Kasumi-1 (cell line): ENCODE results near the gene SLC26A11.
"Not testable (repeated sequence)": the region's sequence is repeated elsewhere in the genome, so short reads cannot be mapped to it uniquely, and the experiment has no call there.

Experiments
- DNase-seq, 2 experiments: peaks; one replicate each; lab custom pipeline; 2025; lab: John Stamatoyannopoulos, UW

Gene SLC26A11

GRCh38 chr17:80195671-80196529, 24.3 kb upstream of the SLC26A11 start:
- peak; percentile 22 to 24 for DNase-seq

DNA sequence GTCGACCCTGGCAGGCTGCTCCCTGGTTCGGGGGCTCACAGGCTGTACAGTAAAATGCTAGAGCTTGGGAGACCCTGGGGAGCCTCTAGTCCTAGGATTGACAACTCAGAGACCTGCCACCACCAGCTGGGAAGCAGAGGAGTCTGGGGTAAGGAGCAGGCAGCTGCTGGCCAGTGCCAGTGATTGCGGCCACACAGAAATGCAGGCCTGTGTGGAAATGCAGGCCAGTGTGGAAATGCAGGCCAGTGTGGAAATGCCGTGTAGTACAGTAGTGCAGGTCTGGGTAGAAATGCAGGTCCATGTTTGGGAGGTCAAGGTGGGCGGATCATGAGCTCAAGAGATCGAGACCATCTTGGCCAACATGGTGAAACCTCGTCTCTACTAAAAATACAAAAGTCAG, 23.6 kb upstream of the SLC26A11 start:
- no peak for DNase-seq

GRCh38 chr17:80198144-80198661, 22.0 kb upstream of the SLC26A11 start:
- no peak for DNase-seq

DNA sequence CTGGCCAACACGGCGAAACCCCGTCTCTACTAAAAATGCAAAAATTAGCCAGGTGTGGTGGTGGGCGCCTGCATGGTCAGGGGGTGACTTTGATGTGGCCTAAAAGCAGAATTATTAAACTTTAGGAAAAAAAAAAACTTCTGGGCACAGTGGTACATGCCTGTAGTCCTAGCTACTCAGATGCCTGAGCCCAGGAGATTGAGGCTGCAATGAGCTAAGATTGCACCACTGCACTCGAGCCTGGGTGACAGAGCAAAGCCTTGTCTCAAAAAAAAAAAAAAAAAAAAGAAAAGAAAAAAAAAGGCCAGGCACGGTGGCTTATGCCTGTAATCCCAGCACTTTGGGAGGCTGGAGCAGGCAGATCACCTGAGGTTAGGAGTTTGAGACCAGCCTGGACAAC, 20.9 kb upstream of the SLC26A11 start:
- DNase-seq: not testable (repeated sequence)

GRCh38 chr17:80201446-80201845, 18.8 kb upstream of the SLC26A11 start:
- no peak for DNase-seq

GRCh38 chr17:80202197-80202596, 18.0 kb upstream of the SLC26A11 start:
- DNase-seq: no peak

DNA sequence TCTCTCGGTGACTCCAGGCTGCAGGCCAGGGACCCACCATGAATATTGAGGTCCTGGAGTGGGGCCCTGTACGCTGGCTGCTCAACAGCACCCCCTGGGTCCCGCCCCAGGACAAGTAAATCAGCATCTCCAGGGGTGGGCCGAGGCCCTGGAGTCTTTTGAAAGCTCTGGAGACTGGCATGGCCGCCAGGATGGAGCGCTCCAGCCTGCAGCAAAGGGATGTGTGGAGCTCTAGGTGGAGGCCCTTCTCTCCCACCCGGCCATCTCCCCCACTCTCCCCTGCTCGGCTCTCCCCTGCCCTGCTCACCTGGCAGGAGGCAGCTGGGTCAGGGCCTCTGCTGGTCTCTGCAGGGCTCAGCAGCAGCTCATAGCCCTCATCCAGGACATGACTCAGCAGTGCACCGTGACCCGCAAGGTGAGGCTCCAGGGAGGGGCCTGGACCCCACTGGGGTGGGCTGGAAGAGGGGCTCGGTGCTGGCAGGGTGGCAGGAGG, 16.7 kb upstream of the SLC26A11 start:
- DNase-seq: no peak

GRCh38 chr17:80204626-80205468, 15.4 kb upstream of the SLC26A11 start:
- no peak for DNase-seq

DNA sequence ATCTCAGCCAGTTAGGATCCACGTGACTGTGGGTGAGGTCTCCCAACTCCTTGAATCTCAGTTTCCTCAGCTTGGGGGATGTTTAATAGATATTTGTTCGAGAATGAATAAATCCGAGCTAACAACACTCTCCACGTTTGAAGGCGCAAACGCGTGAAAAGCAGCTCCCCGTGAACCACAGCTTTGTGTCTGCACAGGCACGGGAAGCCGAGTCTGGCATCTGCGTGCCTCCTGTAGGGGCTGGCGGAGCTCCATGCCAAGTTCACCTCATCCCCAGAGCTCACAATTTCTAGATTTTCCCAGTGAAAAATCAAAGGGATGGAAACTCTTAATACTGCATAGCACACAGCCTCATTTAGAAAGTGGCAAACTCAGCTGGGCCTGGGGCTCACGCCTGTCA, 14.4 kb upstream of the SLC26A11 start:
- DNase-seq: no peak

- no peak for DNase-seq
Observed at GRCh38 chr17:80208050-80208449, 12.2 kb upstream of the SLC26A11 start.

DNA sequence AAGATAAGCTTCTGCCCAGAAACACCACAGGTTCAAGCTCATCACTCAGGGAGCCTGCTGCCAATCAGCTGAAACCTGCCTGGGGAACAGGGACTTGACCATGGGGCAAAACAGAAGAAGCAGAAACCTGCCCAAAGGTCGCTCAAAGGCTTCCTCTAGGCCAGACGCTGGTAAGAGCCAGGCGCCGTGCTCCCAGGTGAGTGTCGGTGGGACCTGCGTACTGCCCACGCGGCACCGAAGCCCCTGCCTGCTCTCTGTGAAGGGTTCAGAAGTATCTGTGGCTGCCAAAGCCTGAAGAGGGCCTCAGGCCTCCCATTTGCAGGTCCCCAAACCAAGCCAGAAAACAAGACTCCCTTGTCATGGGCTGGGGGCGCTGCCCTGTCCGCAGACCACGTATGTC, 10.5 kb upstream of the SLC26A11 start:
- DNase-seq: no peak

DNA sequence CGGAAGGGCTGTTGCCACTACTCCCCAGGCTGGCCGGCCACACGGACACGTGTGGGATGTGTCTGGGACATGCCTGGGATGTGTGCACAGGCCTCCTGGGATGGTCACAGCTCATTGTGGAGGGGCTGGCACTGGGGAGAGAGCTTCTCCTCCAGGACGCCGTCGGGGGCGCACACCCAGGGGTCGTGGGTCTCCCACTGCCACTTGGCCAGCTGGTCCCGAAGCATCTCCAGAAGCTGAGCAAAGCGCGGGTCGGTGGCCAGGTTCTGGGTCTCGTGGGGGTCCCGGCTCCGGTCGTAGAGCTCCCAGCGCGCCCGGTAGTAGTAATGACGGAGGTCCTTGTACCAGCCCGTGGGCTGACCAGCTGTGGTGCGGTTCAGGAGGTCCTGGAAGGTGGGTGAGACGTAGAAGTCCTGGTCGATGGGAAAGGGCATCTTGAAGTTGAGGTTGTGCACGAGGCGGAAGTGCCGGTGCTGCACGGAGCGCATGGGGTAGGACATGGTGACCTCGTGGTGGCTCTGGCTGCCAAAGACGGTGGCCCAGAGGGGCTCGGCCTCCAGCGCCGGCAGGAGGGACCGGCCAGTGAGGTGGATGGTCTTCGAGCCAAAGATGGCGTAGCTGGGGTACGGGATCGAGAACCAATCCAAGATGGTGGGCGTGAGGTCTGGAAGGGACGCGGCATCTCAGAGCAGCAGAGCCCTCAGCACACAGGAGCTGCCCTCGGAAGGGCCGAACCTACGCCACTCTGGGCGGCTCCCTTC, 9.7 kb upstream of the SLC26A11 start:
- no peak for DNase-seq

DNA sequence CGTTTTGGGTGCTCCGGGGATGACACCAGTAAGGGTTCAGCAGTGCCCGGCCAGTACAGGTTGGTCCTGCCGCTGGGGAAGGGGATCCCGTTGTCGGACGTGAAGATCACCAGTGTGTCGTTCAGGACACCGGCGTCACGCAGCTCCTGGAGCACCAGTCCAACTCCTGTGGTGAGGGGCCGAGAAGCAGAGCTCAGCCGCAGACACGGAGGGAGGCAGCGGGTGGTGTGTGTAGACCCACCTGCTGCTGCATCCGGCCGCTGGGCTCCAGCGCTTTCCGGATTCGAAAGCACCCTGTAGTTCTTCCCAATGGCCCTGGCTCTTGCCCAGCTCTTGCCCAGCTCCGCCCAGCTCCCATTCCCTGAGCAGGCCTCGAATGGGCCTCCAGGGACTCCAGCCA, 8.1 kb upstream of the SLC26A11 start:
- DNase-seq: no peak

DNA sequence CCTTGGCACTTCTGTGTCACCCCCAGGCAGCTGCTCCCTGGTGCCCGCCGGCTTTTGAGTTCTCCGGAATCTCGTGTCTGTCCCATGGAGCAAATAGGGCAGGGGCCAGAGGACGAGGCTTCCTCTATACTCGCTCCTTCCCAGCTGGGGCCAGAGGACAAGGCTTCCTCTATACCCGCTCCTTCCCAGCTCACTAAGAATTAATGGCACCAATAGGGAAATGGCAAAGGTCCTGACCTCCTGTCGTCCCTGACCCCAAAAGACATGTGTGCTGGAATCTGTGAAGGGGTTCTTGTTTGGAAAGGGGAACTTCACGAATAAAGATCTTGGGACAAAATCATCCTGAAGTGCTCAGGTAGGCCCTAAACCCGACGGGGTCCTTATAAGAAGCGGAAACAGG, 7.7 kb upstream of the SLC26A11 start:
- DNase-seq: no peak

DNA sequence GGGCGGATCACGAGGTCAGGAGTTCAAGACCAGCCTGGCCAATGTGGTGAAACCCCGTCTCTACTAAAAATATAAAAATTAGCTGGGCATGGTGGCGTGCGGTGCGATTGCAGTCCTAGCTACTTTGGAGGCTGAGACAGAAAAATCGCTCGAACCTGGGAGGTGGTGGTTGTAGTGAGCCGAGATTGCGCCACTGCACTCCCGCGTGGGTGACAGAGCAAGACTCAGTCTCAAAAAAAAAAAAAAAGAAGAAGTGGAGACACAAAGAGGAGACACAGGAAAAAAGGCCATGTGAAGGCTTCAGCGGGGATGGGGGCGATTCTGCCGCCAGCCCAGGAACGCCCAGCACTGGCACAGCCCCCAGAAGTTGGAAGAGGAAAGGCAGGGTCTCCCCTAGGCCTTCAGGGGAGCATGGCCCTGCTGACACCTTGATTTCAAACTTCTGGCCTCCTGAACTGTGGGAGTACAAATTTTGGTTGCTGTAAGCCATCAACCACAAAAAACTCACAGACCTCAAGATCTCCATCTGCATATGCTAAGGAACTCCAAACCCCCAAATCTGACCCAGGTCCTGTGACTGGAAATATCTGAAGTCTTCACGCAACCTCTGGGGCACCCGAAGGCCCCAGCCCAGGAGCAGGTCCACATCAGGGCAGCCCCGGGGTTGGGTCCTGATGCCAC, 7.1 kb upstream of the SLC26A11 start:
- peak in 1 of 2 experiments; percentile 9 for DNase-seq

DNA sequence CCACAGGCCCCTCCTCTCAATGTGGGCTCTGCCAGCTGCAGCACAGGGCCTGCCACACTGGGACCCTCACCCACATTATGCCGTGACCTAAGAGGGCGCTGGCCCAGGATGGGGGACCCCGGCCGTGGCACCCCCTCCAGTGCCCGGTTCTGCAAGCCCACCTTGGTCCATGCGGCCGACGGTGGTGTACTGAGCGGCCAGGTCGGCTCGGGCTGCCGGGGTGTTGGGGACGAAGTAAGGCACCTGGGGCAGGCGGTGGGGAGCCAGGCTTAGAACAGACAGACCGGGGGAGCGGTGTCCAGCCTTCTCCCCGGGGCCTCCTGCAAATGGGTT, 6.6 kb upstream of the SLC26A11 start:
- no peak for DNase-seq

- DNase-seq: no peak
Observed at GRCh38 chr17:80214012-80214877, 6.0 kb upstream of the SLC26A11 start.

- no peak for DNase-seq
Observed at GRCh38 chr17:80214878-80215210, 5.4 kb upstream of the SLC26A11 start.

GRCh38 chr17:80216473-80217456, 3.5 kb upstream of the SLC26A11 start:
- no peak for DNase-seq
